SK-N-SH treated with all-trans-retinoic acid at 6 μM for 48 hours (cell line): Measurements from ENCODE around the gene SEC24C.

Experiments used
- CSRNP3 ChIP-seq: fragments of 250-450 bp; sonication (Bioruptor Pico); IDR thresholded peaks from 2 replicates; pipeline ENCODE4 v1.5.1; 2021; ENCODE audit warnings: mild to moderate bottlenecking, moderate library complexity
- TCF4 ChIP-seq: fragments of 250-450 bp; sonication (Bioruptor Pico); IDR thresholded peaks from 2 replicates; pipeline ENCODE4 v1.8.0; 2021; ENCODE audit warnings: mild to moderate bottlenecking, moderate library complexity, borderline replicate concordance
- TF ChIP-seq, protein P1 (sequence below): fragments of 250-450 bp; sonication (Bioruptor Pico); IDR thresholded peaks from 2 replicates; pipeline ENCODE4 v1.8.0; 2021; ENCODE audit warnings: low read depth, mild to moderate bottlenecking, moderate library complexity, borderline replicate concordance
- TF ChIP-seq, protein P2 (sequence below): fragments of 250-450 bp; sonication (Bioruptor Pico); IDR thresholded peaks from 2 replicates; pipeline ENCODE4 v1.8.0; 2020; ENCODE audit warnings: mild to moderate bottlenecking, moderate library complexity, borderline replicate concordance

DNA sequence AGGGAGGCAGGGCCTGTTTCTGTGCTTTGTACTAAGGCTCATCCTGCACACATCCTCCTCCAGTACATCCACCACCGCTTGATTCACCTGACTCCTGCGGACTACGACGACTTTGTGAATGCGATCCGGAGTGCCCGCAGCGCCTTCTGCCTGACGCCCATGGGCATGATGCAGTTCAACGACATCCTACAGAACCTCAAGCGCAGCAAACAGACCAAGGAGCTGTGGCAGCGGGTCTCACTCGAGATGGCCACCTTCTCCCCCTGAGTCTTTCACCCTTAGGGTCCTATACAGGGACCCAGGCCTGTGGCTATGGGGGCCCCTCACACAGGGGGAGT lies 57.0 kb downstream of the SEC24C start:
- TF ChIP-seq, protein P1, sequence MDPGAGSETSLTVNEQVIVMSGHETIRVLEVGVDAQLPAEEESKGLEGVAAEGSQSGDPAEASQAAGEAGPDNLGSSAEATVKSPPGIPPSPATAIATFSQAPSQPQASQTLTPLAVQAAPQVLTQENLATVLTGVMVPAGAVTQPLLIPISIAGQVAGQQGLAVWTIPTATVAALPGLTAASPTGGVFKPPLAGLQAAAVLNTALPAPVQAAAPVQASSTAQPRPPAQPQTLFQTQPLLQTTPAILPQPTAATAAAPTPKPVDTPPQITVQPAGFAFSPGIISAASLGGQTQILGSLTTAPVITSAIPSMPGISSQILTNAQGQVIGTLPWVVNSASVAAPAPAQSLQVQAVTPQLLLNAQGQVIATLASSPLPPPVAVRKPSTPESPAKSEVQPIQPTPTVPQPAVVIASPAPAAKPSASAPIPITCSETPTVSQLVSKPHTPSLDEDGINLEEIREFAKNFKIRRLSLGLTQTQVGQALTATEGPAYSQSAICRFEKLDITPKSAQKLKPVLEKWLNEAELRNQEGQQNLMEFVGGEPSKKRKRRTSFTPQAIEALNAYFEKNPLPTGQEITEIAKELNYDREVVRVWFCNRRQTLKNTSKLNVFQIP (CRISPR knock-in tag) = no peak
- no peak for TF ChIP-seq TCF4 (CRISPR knock-in tag)
- TF ChIP-seq CSRNP3 (CRISPR knock-in tag) = no peak
- TF ChIP-seq, protein P2, sequence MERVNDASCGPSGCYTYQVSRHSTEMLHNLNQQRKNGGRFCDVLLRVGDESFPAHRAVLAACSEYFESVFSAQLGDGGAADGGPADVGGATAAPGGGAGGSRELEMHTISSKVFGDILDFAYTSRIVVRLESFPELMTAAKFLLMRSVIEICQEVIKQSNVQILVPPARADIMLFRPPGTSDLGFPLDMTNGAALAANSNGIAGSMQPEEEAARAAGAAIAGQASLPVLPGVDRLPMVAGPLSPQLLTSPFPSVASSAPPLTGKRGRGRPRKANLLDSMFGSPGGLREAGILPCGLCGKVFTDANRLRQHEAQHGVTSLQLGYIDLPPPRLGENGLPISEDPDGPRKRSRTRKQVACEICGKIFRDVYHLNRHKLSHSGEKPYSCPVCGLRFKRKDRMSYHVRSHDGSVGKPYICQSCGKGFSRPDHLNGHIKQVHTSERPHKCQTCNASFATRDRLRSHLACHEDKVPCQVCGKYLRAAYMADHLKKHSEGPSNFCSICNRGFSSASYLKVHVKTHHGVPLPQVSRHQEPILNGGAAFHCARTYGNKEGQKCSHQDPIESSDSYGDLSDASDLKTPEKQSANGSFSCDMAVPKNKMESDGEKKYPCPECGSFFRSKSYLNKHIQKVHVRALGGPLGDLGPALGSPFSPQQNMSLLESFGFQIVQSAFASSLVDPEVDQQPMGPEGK (CRISPR knock-in tag) = no peak
